Measurements from ENCODE around the gene DUSP1. TPM values are rescaled to one million over a fixed set of nuclear protein-coding genes. Genes with fewer than 3 reads are reported as not detected.

DUSP1 gene
- total RNA-seq, 1 donor from 2014 or later: 227 TPM

- DNase-seq (ENCODE audit: low read depth): no peak
- Histone ChIP-seq H3K4me3 (ENCODE audit: low read depth, low read length) (peak overlapping the region; percentile 90), H3K36me3 (ENCODE audit: control insufficient read depth, insufficient read depth, low read length) (peaks cover 4% of the 10 kb centered on the region), H3K27me3 (ENCODE audit: control insufficient read depth, insufficient read depth, low read length) (no peaks in the 10 kb centered on the region)
- TF ChIP-seq, protein P1, sequence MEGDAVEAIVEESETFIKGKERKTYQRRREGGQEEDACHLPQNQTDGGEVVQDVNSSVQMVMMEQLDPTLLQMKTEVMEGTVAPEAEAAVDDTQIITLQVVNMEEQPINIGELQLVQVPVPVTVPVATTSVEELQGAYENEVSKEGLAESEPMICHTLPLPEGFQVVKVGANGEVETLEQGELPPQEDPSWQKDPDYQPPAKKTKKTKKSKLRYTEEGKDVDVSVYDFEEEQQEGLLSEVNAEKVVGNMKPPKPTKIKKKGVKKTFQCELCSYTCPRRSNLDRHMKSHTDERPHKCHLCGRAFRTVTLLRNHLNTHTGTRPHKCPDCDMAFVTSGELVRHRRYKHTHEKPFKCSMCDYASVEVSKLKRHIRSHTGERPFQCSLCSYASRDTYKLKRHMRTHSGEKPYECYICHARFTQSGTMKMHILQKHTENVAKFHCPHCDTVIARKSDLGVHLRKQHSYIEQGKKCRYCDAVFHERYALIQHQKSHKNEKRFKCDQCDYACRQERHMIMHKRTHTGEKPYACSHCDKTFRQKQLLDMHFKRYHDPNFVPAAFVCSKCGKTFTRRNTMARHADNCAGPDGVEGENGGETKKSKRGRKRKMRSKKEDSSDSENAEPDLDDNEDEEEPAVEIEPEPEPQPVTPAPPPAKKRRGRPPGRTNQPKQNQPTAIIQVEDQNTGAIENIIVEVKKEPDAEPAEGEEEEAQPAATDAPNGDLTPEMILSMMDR (IDR thresholded peaks at IDR 0.05; ENCODE audit: insufficient read depth, low read length, poor library complexity, severe bottlenecking): no peak
These were observed 2.9 kb downstream of the DUSP1 start for GRCh38 chr5:172768098-172768572.

GRCh38 chr5:172766287-172767108 is 4.5 kb downstream of the DUSP1 start:
- TF ChIP-seq, protein P1 (IDR thresholded peaks at IDR 0.05; ENCODE audit: insufficient read depth, low read length, poor library complexity, severe bottlenecking): no peak
- Histone ChIP-seq H3K27me3 (ENCODE audit: control insufficient read depth, insufficient read depth, low read length) (no peaks in the 10 kb centered on the region), H3K36me3 (ENCODE audit: control insufficient read depth, insufficient read depth, low read length) (peaks cover 4% of the 10 kb centered on the region), H3K4me3 (ENCODE audit: low read depth, low read length) (peak overlapping the region; percentile 14)
- no peak for DNase-seq (ENCODE audit: low read depth)

- TF ChIP-seq, protein P1 (IDR thresholded peaks at IDR 0.05; ENCODE audit: insufficient read depth, low read length, poor library complexity, severe bottlenecking): no peak
These were observed 5.2 kb downstream of the DUSP1 start for GRCh38 chr5:172765766-172766286.

GRCh38 chr5:172764861-172765765 is 5.9 kb downstream of the DUSP1 start:
- peak overlapping the region; percentile 36 for H3K4me3 ChIP-seq (ENCODE audit: low read depth, low read length)
- DNase-seq (ENCODE audit: low read depth): peak; percentile 100
- no peaks in the 10 kb centered on the region for H3K27me3 ChIP-seq (ENCODE audit: control insufficient read depth, insufficient read depth, low read length)
- TF ChIP-seq, protein P1 (IDR thresholded peaks at IDR 0.05; ENCODE audit: insufficient read depth, low read length, poor library complexity, severe bottlenecking): no peak
- peaks cover 4% of the 10 kb centered on the region for H3K36me3 ChIP-seq (ENCODE audit: control insufficient read depth, insufficient read depth, low read length)

More at GRCh38 chr5:172765766-172766286, 5.2 kb downstream of the DUSP1 start:
- Histone ChIP-seq H3K4me3 (ENCODE audit: low read depth, low read length) (no peak overlapping the region), H3K27me3 (ENCODE audit: control insufficient read depth, insufficient read depth, low read length) (no peaks in the 10 kb centered on the region), H3K36me3 (ENCODE audit: control insufficient read depth, insufficient read depth, low read length) (peaks cover 4% of the 10 kb centered on the region)
- DNase-seq (ENCODE audit: low read depth): no peak

DNA sequence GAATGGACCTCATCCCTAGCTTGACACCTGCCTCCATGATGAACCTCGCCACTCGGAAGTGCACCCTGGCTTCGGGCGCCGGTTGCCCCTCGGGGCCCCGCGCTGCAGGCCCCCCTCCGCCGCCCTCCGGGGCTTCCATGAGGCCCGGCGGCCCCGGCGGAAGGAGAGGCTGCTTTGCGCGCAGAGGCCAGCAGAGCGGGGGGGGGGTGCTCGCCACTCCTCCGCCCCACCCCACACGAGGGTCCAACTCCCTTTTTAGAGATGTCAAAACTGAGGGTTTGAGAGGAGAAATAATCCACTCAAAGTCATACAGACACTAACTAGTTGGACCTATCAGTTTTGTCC is 7.9 kb downstream of the DUSP1 start:
- no peak for DNase-seq (ENCODE audit: low read depth)
- no peaks in the 10 kb centered on the region for H3K36me3 ChIP-seq (ENCODE audit: control insufficient read depth, insufficient read depth, low read length)
- TF ChIP-seq, protein P1 (IDR thresholded peaks at IDR 0.05; ENCODE audit: insufficient read depth, low read length, poor library complexity, severe bottlenecking): no peak
- H3K4me3 ChIP-seq (ENCODE audit: low read depth, low read length): no peak overlapping the region
- H3K27me3 ChIP-seq (ENCODE audit: control insufficient read depth, insufficient read depth, low read length): no peaks in the 10 kb centered on the region
